ENCODE results near the gene MYOZ3. TPM values are rescaled to one million over a fixed set of nuclear protein-coding genes. Genes with fewer than 3 reads are reported as not detected.

Gene MYOZ3
- total RNA-seq, 2 donors from 2014 or later: 0.81 to 2.8 TPM

- ATAC-seq (ENCODE audit: insufficient number of reproducible peaks, low FRiP score, low read depth): no peak
- no peak for TF ChIP-seq CTCF (IDR thresholded peaks at IDR 0.05)
- H3K27ac ChIP-seq: peak overlapping the region; percentile 80 to 88
These were observed 14.0 kb downstream of the MYOZ3 start for GRCh38 chr5:150675069-150675468.

GRCh38 chr5:150676578-150676977 lies 15.5 kb downstream of the MYOZ3 start:
- no peak overlapping the region for H3K27ac ChIP-seq
- no peaks in the 10 kb centered on the region for H3K36me3 ChIP-seq
- H3K9me3 ChIP-seq: no peaks in the 10 kb centered on the region
- peaks cover 20 to 44% of the 10 kb centered on the region in 2 donors for H3K4me1 ChIP-seq (ENCODE audit: control insufficient read depth in 1 of 2, low read depth in 2 of 2)
- TF ChIP-seq CTCF (IDR thresholded peaks at IDR 0.05): no peak
- ATAC-seq (ENCODE audit: insufficient number of reproducible peaks, low FRiP score, low read depth) (no peak), DNase-seq (ENCODE audit: low spot score) (no peak)
- no peak overlapping the region for H3K4me3 ChIP-seq
- H3K27me3 ChIP-seq (replicated peaks; ENCODE audit: insufficient read depth): no peaks in the 10 kb centered on the region

More at GRCh38 chr5:150675069-150675468, 14.0 kb downstream of the MYOZ3 start:
- Histone ChIP-seq H3K4me1 (ENCODE audit: control insufficient read depth in 1 of 2, low read depth in 2 of 2) (peaks cover 22 to 53% of the 10 kb centered on the region in 2 donors), H3K9me3 (no peaks in the 10 kb centered on the region), H3K4me3 (no peak overlapping the region), H3K27me3 (replicated peaks; ENCODE audit: insufficient read depth) (no peaks in the 10 kb centered on the region), H3K36me3 (no peaks in the 10 kb centered on the region)
- no peak for DNase-seq (ENCODE audit: low spot score)

GRCh38 chr5:150689120-150689519 lies 28.1 kb downstream of the MYOZ3 start:
- Histone ChIP-seq H3K27me3 (replicated peaks; ENCODE audit: insufficient read depth) (no peaks in the 10 kb centered on the region), H3K4me1 (ENCODE audit: control insufficient read depth in 1 of 2, low read depth in 2 of 2) (no peaks in the 10 kb centered on the region), H3K4me3 (no peak overlapping the region), H3K9me3 (no peaks in the 10 kb centered on the region), H3K36me3 (peaks cover 31% of the 10 kb centered on the region), H3K27ac (no peak overlapping the region)
- ATAC-seq (ENCODE audit: insufficient number of reproducible peaks, low FRiP score, low read depth): no peak
- no peak for DNase-seq (ENCODE audit: low spot score)
- TF ChIP-seq CTCF (IDR thresholded peaks at IDR 0.05): no peak

- ATAC-seq (ENCODE audit: insufficient number of reproducible peaks, low FRiP score, low read depth): no peak
- no peak for TF ChIP-seq CTCF (IDR thresholded peaks at IDR 0.05)
- H3K27me3 ChIP-seq (replicated peaks; ENCODE audit: insufficient read depth): no peaks in the 10 kb centered on the region
These were observed 29.7 kb downstream of the MYOZ3 start for GRCh38 chr5:150690760-150691159.

GRCh38 chr5:150692276-150692675 lies 31.2 kb downstream of the MYOZ3 start:
- Histone ChIP-seq H3K9me3 (no peaks in the 10 kb centered on the region), H3K4me1 (ENCODE audit: control insufficient read depth in 1 of 2, low read depth in 2 of 2) (no peaks in the 10 kb centered on the region), H3K27ac (no peak overlapping the region), H3K27me3 (replicated peaks; ENCODE audit: insufficient read depth) (no peaks in the 10 kb centered on the region), H3K4me3 (no peak overlapping the region), H3K36me3 (peaks cover 61% of the 10 kb centered on the region)
- ATAC-seq (ENCODE audit: insufficient number of reproducible peaks, low FRiP score, low read depth) (no peak), DNase-seq (ENCODE audit: low spot score) (no peak)
- TF ChIP-seq CTCF (IDR thresholded peaks at IDR 0.05): no peak

More at GRCh38 chr5:150690760-150691159, 29.7 kb downstream of the MYOZ3 start:
- no peaks in the 10 kb centered on the region for H3K4me1 ChIP-seq (ENCODE audit: control insufficient read depth in 1 of 2, low read depth in 2 of 2)
- no peaks in the 10 kb centered on the region for H3K9me3 ChIP-seq
- no peak overlapping the region for H3K4me3 ChIP-seq
- no peak for DNase-seq (ENCODE audit: low spot score)
- H3K36me3 ChIP-seq: peaks cover 47% of the 10 kb centered on the region
- no peak overlapping the region for H3K27ac ChIP-seq

Data from thoracic aorta (tissue), 2 donors.